Body of pancreas (tissue), 4 donors: Measurements from ENCODE around the gene ACRBP. TPM values are rescaled to one million over a fixed set of nuclear protein-coding genes. Genes with fewer than 3 reads are reported as not detected.

ENCODE experiments used
- ATAC-seq: fragments of 150-250 bp; one replicate; pipeline ENCODE4 v1.9.1; 2016
- DNase-seq, 4 donors: peaks; one replicate each; pipeline ENCODE4 v3.0.0-alpha.2; 2019
- H3K27ac ChIP-seq, 4 donors: fragments of 200-600 bp; sonication (generic); 1 replicate in 3 of 4; 2 replicates in 1 of 4; pipeline versions ENCODE4 v1.5.1 to v1.6.1; 2016 to 2019; ENCODE audit warnings: mild to moderate bottlenecking in 1 of 4, mixed read lengths in 1 of 4, moderate library complexity in 1 of 4
- H3K27me3 ChIP-seq, 2 donors: fragments of 200-600 bp; sonication (generic); one replicate each; pipeline ENCODE4 v1.6.0; 2016; ENCODE audit warnings: mild to moderate bottlenecking in 1 of 2
- H3K36me3 ChIP-seq, 2 donors: fragments of 200-600 bp; sonication (generic); replicated peaks in 1 of 2; 2 replicates each; pipeline ENCODE4 v1.5.1; 2016; ENCODE audit warnings: low read depth in 2 of 2; ENCODE audit not compliant: insufficient read depth in 1 of 2
- H3K4me1 ChIP-seq: fragments of 200-600 bp; sonication (generic); one replicate; pipeline ENCODE4 v1.6.0; 2016
- H3K4me3 ChIP-seq, 2 donors: fragments of 200-600 bp; sonication (generic); 1 replicate in 1 of 2; 2 replicates in 1 of 2; pipeline ENCODE4 v1.5.1; 2016 to 2019
- H3K9me3 ChIP-seq, 3 donors: fragments of 200-600 bp; sonication (generic); 1 replicate in 2 of 3; 2 replicates in 1 of 3; pipeline ENCODE4 v1.5.1; 2016
- POLR2A ChIP-seq, 3 donors: fragments of 450-650 bp; IDR thresholded peaks; one replicate each; pipeline ENCODE4 v1.6.1; 2016; ENCODE audit warnings: antibody characterized with exemption in 3 of 3, mild to moderate bottlenecking in 2 of 3
- WGBS, 2 donors: methylation state at CpG; one replicate each; pipeline ENCODE4 v1.1.5; 2017; 5-methylcytosine and 5-hydroxymethylcytosine counted together
- intact Hi-C: fragments of 100-400 bp; cut with DNase I; formaldehyde crosslinking; loops from one replicate; pipeline ENCODE4 v1.15.1; 2023
- total RNA-seq, 2 donors: library from RNA; depleted of rRNA; stranded (reverse); fragments of >200 nt; gene quantifications; one replicate each; pipeline ENCODE4 v1.1.0, GENCODE V29; 2016
- TF ChIP-seq, protein P1 (sequence below), 7 experiments: fragments of 450-650 bp in 4 of 7; fragments of 200-600 bp in 3 of 7; sonication (generic) in 3 of 7; IDR thresholded peaks; one replicate each; pipeline ENCODE4 v1.5.1; 2016 to 2019; ENCODE audit warnings: antibody characterized with exemption in 7 of 7

Gene ACRBP
- total RNA-seq, 2 donors from 2014 or later, result 0.78 to 5.9 TPM

- no peaks in the 10 kb centered on the region for H3K36me3 ChIP-seq
- DNase-seq (peak in 1 of 4 donors; percentile 43), ATAC-seq (peak; percentile 16)
- H3K4me3 ChIP-seq, result no peak overlapping the region
- no peaks in the 10 kb centered on the region for H3K4me1 ChIP-seq
- no peak overlapping the region for H3K27ac ChIP-seq
- intact Hi-C loops, result no loop called here
- peak in 1 of 3 donors; percentile 16 for TF ChIP-seq POLR2A (IDR thresholded peaks at IDR 0.05)
- TF ChIP-seq, protein P1, sequence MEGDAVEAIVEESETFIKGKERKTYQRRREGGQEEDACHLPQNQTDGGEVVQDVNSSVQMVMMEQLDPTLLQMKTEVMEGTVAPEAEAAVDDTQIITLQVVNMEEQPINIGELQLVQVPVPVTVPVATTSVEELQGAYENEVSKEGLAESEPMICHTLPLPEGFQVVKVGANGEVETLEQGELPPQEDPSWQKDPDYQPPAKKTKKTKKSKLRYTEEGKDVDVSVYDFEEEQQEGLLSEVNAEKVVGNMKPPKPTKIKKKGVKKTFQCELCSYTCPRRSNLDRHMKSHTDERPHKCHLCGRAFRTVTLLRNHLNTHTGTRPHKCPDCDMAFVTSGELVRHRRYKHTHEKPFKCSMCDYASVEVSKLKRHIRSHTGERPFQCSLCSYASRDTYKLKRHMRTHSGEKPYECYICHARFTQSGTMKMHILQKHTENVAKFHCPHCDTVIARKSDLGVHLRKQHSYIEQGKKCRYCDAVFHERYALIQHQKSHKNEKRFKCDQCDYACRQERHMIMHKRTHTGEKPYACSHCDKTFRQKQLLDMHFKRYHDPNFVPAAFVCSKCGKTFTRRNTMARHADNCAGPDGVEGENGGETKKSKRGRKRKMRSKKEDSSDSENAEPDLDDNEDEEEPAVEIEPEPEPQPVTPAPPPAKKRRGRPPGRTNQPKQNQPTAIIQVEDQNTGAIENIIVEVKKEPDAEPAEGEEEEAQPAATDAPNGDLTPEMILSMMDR (IDR thresholded peaks at IDR 0.05), result no peak
- no peaks in the 10 kb centered on the region for H3K9me3 ChIP-seq
- H3K27me3 ChIP-seq, result no peaks in the 10 kb centered on the region
- WGBS, 2 donors, result 51 to 59% methylated on average over 21 of the region's 21 CpGs
Measured at GRCh38 chr12:6632026-6632983, 14.9 kb downstream of the ACRBP start.

GRCh38 chr12:6631549-6631961 is 15.7 kb downstream of the ACRBP start:
- no peaks in the 10 kb centered on the region for H3K9me3 ChIP-seq
- intact Hi-C loops, result no loop called here
- ATAC-seq, result no peak
- no peak for DNase-seq
- no peak for TF ChIP-seq POLR2A (IDR thresholded peaks at IDR 0.05)
- 51 to 63% methylated on average over 2 to 3 of the region's 3 CpGs for whole genome bisulfite sequencing, 2 donors
- H3K27me3 ChIP-seq, result no peaks in the 10 kb centered on the region
- no peak overlapping the region for H3K4me3 ChIP-seq
- H3K27ac ChIP-seq, result no peak overlapping the region
- H3K4me1 ChIP-seq, result no peaks in the 10 kb centered on the region
- no peaks in the 10 kb centered on the region for H3K36me3 ChIP-seq

GRCh38 chr12:6630736-6631135 is 16.5 kb downstream of the ACRBP start:
- Histone ChIP-seq H3K27ac (no peak overlapping the region), H3K27me3 (no peaks in the 10 kb centered on the region), H3K4me3 (no peak overlapping the region), H3K4me1 (no peaks in the 10 kb centered on the region), H3K9me3 (no peaks in the 10 kb centered on the region), H3K36me3 (no peaks in the 10 kb centered on the region)
- ATAC-seq (no peak), DNase-seq (no peak)
- no peak for TF ChIP-seq POLR2A (IDR thresholded peaks at IDR 0.05)
- TF ChIP-seq, protein P1 (IDR thresholded peaks at IDR 0.05), result no peak
- intact Hi-C loops, result no loop called here
- 28 to 42% methylated on average over 3 to 5 of the region's 5 CpGs for WGBS, 2 donors

DNA sequence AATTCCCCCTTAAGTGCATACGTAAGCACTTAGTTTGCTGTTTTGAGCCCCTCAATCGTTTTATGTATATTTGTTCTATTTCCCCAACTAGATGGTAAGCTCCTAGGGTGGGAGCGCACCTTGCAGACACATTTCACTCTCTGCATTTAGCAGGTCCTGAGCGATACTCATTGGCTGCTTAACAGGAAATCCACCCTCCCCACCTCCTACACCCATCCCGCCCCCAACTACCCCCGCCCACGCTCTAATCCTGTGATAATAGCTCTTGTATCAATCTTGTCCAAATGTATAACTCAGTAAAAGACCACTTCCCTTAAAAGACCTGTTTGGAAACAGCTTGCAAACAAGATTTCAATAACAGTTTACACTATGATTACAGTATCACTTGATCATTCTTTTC is 19.6 kb downstream of the ACRBP start:
- H3K27me3 ChIP-seq, result no peaks in the 10 kb centered on the region
- no peak overlapping the region for H3K4me3 ChIP-seq
- WGBS, 2 donors, result 43 to 48% methylated on average over 7 of the region's 7 CpGs
- DNase-seq (no peak), ATAC-seq (no peak)
- no peak overlapping the region for H3K27ac ChIP-seq
- no peaks in the 10 kb centered on the region for H3K4me1 ChIP-seq
- no peaks in the 10 kb centered on the region for H3K9me3 ChIP-seq
- no peaks in the 10 kb centered on the region for H3K36me3 ChIP-seq
- intact Hi-C loops, result no loop called here
- TF ChIP-seq, protein P1 (IDR thresholded peaks at IDR 0.05), result no peak
- no peak for TF ChIP-seq POLR2A (IDR thresholded peaks at IDR 0.05)

DNA sequence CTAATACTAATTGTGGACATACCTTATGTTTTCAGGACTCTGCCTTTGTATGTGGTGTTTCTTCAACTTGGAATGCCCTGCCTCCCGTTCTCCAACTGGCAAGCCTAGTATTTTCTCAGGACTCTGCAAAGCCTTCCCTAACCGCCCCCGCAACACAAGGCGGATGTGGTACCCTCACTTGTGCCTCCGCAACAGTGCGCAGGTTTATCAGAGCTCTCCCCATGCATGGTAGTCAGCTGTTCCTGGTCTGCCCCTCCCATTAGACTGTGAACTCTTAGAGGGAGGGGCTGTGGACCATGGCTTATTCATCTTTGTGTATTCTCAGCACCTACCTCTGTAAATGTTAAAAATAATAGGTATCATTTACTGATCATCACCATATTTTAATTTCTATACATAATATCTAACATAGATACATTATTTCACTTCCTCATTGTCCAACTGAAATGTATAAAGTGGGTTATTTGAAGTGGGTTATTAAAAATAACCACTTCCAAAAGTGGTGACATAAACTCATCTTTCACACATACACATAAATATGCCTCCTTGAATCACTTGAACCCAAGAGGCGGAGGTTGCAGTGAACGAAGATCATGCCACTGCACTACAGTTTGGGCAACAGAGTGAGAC is 20.5 kb downstream of the ACRBP start:
- Histone ChIP-seq H3K4me1 (no peaks in the 10 kb centered on the region), H3K27ac (no peak overlapping the region), H3K4me3 (no peak overlapping the region), H3K36me3 (no peaks in the 10 kb centered on the region), H3K27me3 (no peaks in the 10 kb centered on the region), H3K9me3 (no peaks in the 10 kb centered on the region)
- TF ChIP-seq POLR2A (IDR thresholded peaks at IDR 0.05), result no peak
- TF ChIP-seq, protein P1 (IDR thresholded peaks at IDR 0.05), result no peak
- WGBS, 2 donors, result 68 to 79% methylated on average over 8 of the region's 8 CpGs
- ATAC-seq, result no peak
- intact Hi-C loops, result no loop called here
- DNase-seq, result no peak
